ENCODE measurements around the gene SDK1.
"Not testable (repeated sequence)": the region's sequence is repeated elsewhere in the genome, so short reads cannot be mapped to it uniquely, and the experiment has no call there.

The SDK1 gene

GRCh38 chr7:3941706-3942105, 640.7 kb downstream of the SDK1 start:
- not testable (repeated sequence) for H3K4me1 Mint-ChIP-seq, H3K4me3 Mint-ChIP-seq, H3K27ac Mint-ChIP-seq, ATAC-seq, DNase-seq, H3K27me3 Mint-ChIP-seq
- H3K9me3 Mint-ChIP-seq = peaks cover 6 to 16% of the 10 kb centered on the region in 2 donors

GRCh38 chr7:3942276-3942675, 641.2 kb downstream of the SDK1 start:
- no peaks in the 10 kb centered on the region for H3K4me1 Mint-ChIP-seq
- DNase-seq = no peak
- H3K4me3 Mint-ChIP-seq = no peak overlapping the region
- ATAC-seq = no peak
- peaks cover 8% of the 10 kb centered on the region for H3K27me3 Mint-ChIP-seq
- H3K9me3 Mint-ChIP-seq = peaks cover 6 to 12% of the 10 kb centered on the region in 2 donors
- no peak overlapping the region for H3K27ac Mint-ChIP-seq

GRCh38 chr7:3942816-3943745, 642.0 kb downstream of the SDK1 start:
- DNase-seq (no peak), ATAC-seq (no peak)
- Mint-ChIP-seq H3K9me3 (peaks cover 6 to 12% of the 10 kb centered on the region in 2 donors), H3K4me3 (no peak overlapping the region), H3K4me1 (no peaks in the 10 kb centered on the region), H3K27ac (no peak overlapping the region), H3K27me3 (peaks cover 8% of the 10 kb centered on the region)

- Mint-ChIP-seq H3K9me3 (peaks cover 6 to 12% of the 10 kb centered on the region in 2 donors), H3K27ac (no peak overlapping the region), H3K4me3 (no peak overlapping the region), H3K27me3 (peaks cover 8% of the 10 kb centered on the region), H3K4me1 (no peaks in the 10 kb centered on the region)
- ATAC-seq = no peak
- no peak for DNase-seq
These were observed 642.9 kb downstream of the SDK1 start for GRCh38 chr7:3943779-3944520.

GRCh38 chr7:3949242-3949640, 648.2 kb downstream of the SDK1 start:
- no peaks in the 10 kb centered on the region for H3K4me1 Mint-ChIP-seq
- no peak overlapping the region for H3K4me3 Mint-ChIP-seq
- no peak for DNase-seq
- no peak overlapping the region for H3K27ac Mint-ChIP-seq
- ATAC-seq = no peak
- H3K27me3 Mint-ChIP-seq = peaks cover 8% of the 10 kb centered on the region
- peaks cover 6 to 12% of the 10 kb centered on the region in 2 donors for H3K9me3 Mint-ChIP-seq

- Mint-ChIP-seq H3K27me3 (peaks cover 3% of the 10 kb centered on the region), H3K4me3 (no peak overlapping the region), H3K4me1 (peaks cover under 1% of the 10 kb centered on the region), H3K27ac (no peak overlapping the region), H3K9me3 (peaks cover 4% of the 10 kb centered on the region in 2 donors)
- DNase-seq (no peak), ATAC-seq (no peak)
These were observed 649.2 kb downstream of the SDK1 start for GRCh38 chr7:3950249-3950648.

- Mint-ChIP-seq H3K4me1 (peaks cover 13% of the 10 kb centered on the region), H3K27me3 (no peaks in the 10 kb centered on the region), H3K27ac (no peak overlapping the region), H3K9me3 (no peaks in the 10 kb centered on the region), H3K4me3 (no peak overlapping the region)
- ATAC-seq = no peak
- no peak for DNase-seq
These were observed 650.4 kb downstream of the SDK1 start for GRCh38 chr7:3951316-3952055.

GRCh38 chr7:3953133-3953532, 652.1 kb downstream of the SDK1 start:
- no peak overlapping the region for H3K27ac Mint-ChIP-seq
- no peaks in the 10 kb centered on the region for H3K9me3 Mint-ChIP-seq
- no peaks in the 10 kb centered on the region for H3K27me3 Mint-ChIP-seq
- H3K4me1 Mint-ChIP-seq = peaks cover 13% of the 10 kb centered on the region
- ATAC-seq = no peak
- no peak for DNase-seq
- no peak overlapping the region for H3K4me3 Mint-ChIP-seq

- DNase-seq (no peak), ATAC-seq (peak; percentile 35)
- Mint-ChIP-seq H3K27me3 (no peaks in the 10 kb centered on the region), H3K9me3 (no peaks in the 10 kb centered on the region), H3K4me3 (no peak overlapping the region), H3K27ac (peak overlapping the region in 1 of 2 donors; percentile 12), H3K4me1 (peaks cover 13% of the 10 kb centered on the region)
These were observed 652.9 kb downstream of the SDK1 start for GRCh38 chr7:3953946-3954345.

GRCh38 chr7:3955026-3955425, 654.0 kb downstream of the SDK1 start:
- no peak overlapping the region for H3K4me3 Mint-ChIP-seq
- H3K4me1 Mint-ChIP-seq = peaks cover 13% of the 10 kb centered on the region
- H3K27ac Mint-ChIP-seq = no peak overlapping the region
- no peaks in the 10 kb centered on the region for H3K9me3 Mint-ChIP-seq
- DNase-seq = no peak
- no peaks in the 10 kb centered on the region for H3K27me3 Mint-ChIP-seq
- no peak for ATAC-seq

- peak; percentile 87 for ATAC-seq
- no peaks in the 10 kb centered on the region for H3K9me3 Mint-ChIP-seq
- no peak overlapping the region for H3K4me3 Mint-ChIP-seq
- no peaks in the 10 kb centered on the region for H3K27me3 Mint-ChIP-seq
- H3K27ac Mint-ChIP-seq = peak overlapping the region; percentile 33 to 74
- no peak for DNase-seq
- peaks cover 13% of the 10 kb centered on the region for H3K4me1 Mint-ChIP-seq
These were observed 655.0 kb downstream of the SDK1 start for GRCh38 chr7:3955751-3956696.

GRCh38 chr7:3956949-3957348, 655.9 kb downstream of the SDK1 start:
- no peak for DNase-seq
- Mint-ChIP-seq H3K27me3 (no peaks in the 10 kb centered on the region), H3K4me3 (no peak overlapping the region), H3K27ac (no peak overlapping the region), H3K9me3 (peaks cover 0 to 5% of the 10 kb centered on the region in 2 donors), H3K4me1 (peaks cover 13% of the 10 kb centered on the region)
- ATAC-seq = no peak

GRCh38 chr7:3957472-3958108, 656.5 kb downstream of the SDK1 start:
- DNase-seq (no peak), ATAC-seq (no peak)
- peaks cover 0 to 7% of the 10 kb centered on the region in 2 donors for H3K9me3 Mint-ChIP-seq
- H3K4me3 Mint-ChIP-seq = no peak overlapping the region
- H3K27me3 Mint-ChIP-seq = no peaks in the 10 kb centered on the region
- no peak overlapping the region for H3K27ac Mint-ChIP-seq
- peaks cover 13% of the 10 kb centered on the region for H3K4me1 Mint-ChIP-seq

GRCh38 chr7:3958109-3958483, 657.0 kb downstream of the SDK1 start:
- peaks cover 0 to 7% of the 10 kb centered on the region in 2 donors for H3K9me3 Mint-ChIP-seq
- H3K27me3 Mint-ChIP-seq = no peaks in the 10 kb centered on the region
- H3K4me1 Mint-ChIP-seq = peaks cover 13% of the 10 kb centered on the region
- ATAC-seq (no peak), DNase-seq (no peak)
- no peak overlapping the region for H3K4me3 Mint-ChIP-seq
- no peak overlapping the region for H3K27ac Mint-ChIP-seq

Measured in stimulated activated naive CD8-positive, alpha-beta T cell treated with anti-CD3 and anti-CD28 coated beads, Interleukin-15, amount 100 ng/mL, for 72 hours (primary cell).